IMR-90 (cell line): ENCODE results near the gene MCF2L. TPM values are rescaled to one million over a fixed set of nuclear protein-coding genes. Genes with fewer than 3 reads are reported as not detected.

Source experiments
- ATAC-seq: fragments of 200-7000 bp; cut with Tn5 transposase; 2 replicates; pipeline ENCODE4 v1.9.1; 2020; ENCODE audit warnings: low read depth, mild to moderate bottlenecking, moderate library complexity
- BruUV-seq: library from RNA; stranded (reverse); fragments of 400-500 nt; replicated peaks from 2 replicates; lab custom pipeline; 2021; lab: Mats Ljungman, UMichigan
- CTCF ChIA-PET: fragments of 300-600 bp; formaldehyde crosslinking; extraction: SDS; loops from one replicate; lab custom pipeline; 2021; ENCODE audit warnings: antibody characterized with exemption; lab: Yijun Ruan, JAX
- POLR2A ChIA-PET: fragments of 300-600 bp; sonication (Branson Sonifier 250); formaldehyde crosslinking; loops from one replicate; lab custom pipeline; 2022; ENCODE audit warnings: antibody characterized with exemption; ENCODE audit not compliant: unreplicated experiment; lab: Charles Lee
- DNase-seq: peaks from one replicate; pipeline ENCODE4 v3.0.0; 2013
- H2AFZ ChIP-seq: replicated peaks from 2 replicates; pipeline ENCODE3; 2013; ENCODE audit warnings: low read length, mild to moderate bottlenecking; ENCODE audit not compliant: poor library complexity
- H2AK5ac ChIP-seq: 2 replicates; pipeline ENCODE4 v1.6.1; 2013; ENCODE audit warnings: low read depth, low read length, inconsistent platforms
- H2AK9ac ChIP-seq: replicated peaks from 2 replicates; pipeline ENCODE3; 2013; ENCODE audit warnings: mild to moderate bottlenecking, low read depth, low read length, moderate library complexity; ENCODE audit not compliant: poor library complexity
- H2BK120ac ChIP-seq: 2 replicates; pipeline ENCODE4 v1.6.1; 2013; ENCODE audit warnings: low read depth, low read length, inconsistent platforms
- H2BK15ac ChIP-seq: 3 replicates; pipeline ENCODE4 v1.6.1; 2013; ENCODE audit warnings: low read depth, low read length, inconsistent platforms
- H2BK20ac ChIP-seq: 2 replicates; pipeline ENCODE4 v1.6.1; 2013; ENCODE audit warnings: low read depth, mild to moderate bottlenecking, inconsistent platforms, low read length, moderate library complexity
- H2BK5ac ChIP-seq: 2 replicates; pipeline ENCODE4 v1.6.1; 2013; ENCODE audit warnings: mild to moderate bottlenecking, low read depth, low read length, inconsistent platforms; ENCODE audit not compliant: poor library complexity, severe bottlenecking
- H3K14ac ChIP-seq: replicated peaks from 2 replicates; pipeline ENCODE4 v1.6.1; 2013; ENCODE audit warnings: low read depth, low read length, inconsistent platforms
- H3K18ac ChIP-seq: 2 replicates; pipeline ENCODE4 v1.6.1; 2013; ENCODE audit warnings: low read depth, low read length, control low read depth
- H3K23ac ChIP-seq: 2 replicates; pipeline ENCODE4 v1.6.1; 2013; ENCODE audit warnings: low read depth, low read length, inconsistent platforms
- H3K27ac ChIP-seq: 2 replicates; pipeline ENCODE4 v1.5.1; 2013; ENCODE audit warnings: mild to moderate bottlenecking, control low read depth, low read length; ENCODE audit not compliant: insufficient read depth
- H3K27me3 ChIP-seq: 2 replicates; pipeline ENCODE4 v1.6.1; 2013; ENCODE audit warnings: low read length; ENCODE audit not compliant: control insufficient read depth, insufficient read depth
- H3K36me3 ChIP-seq: 2 replicates; pipeline ENCODE4 v1.6.1; 2013; ENCODE audit warnings: low read length, mixed read lengths; ENCODE audit not compliant: control insufficient read depth, insufficient read depth
- H3K4ac ChIP-seq: 2 replicates; pipeline ENCODE4 v1.6.1; 2013; ENCODE audit warnings: low read depth, low read length, inconsistent platforms
- H3K4me1 ChIP-seq: 2 replicates; pipeline ENCODE4 v1.6.1; 2013; ENCODE audit warnings: low read length, mixed read lengths; ENCODE audit not compliant: control insufficient read depth, insufficient read depth
- H3K4me2 ChIP-seq: 2 replicates; pipeline ENCODE4 v1.6.1; 2013; ENCODE audit warnings: low read depth, mild to moderate bottlenecking, control low read depth, low read length, moderate library complexity
- H3K4me3 ChIP-seq: 2 replicates; pipeline ENCODE4 v1.5.1; 2013; ENCODE audit warnings: low read depth, mild to moderate bottlenecking, control low read depth, low read length, moderate library complexity; ENCODE audit not compliant: insufficient read depth
- H3K56ac ChIP-seq: 2 replicates; pipeline ENCODE4 v1.6.1; 2013; ENCODE audit warnings: low read length, inconsistent platforms; ENCODE audit not compliant: insufficient read depth; ENCODE audit errors: extremely low read depth
- H3K79me1 ChIP-seq, 2 experiments: 2 replicates each; pipeline ENCODE4 v1.6.1; 2013; ENCODE audit warnings: low read length in 2 of 2, inconsistent platforms in 1 of 2, low read depth in 1 of 2
- H3K9ac ChIP-seq: 2 replicates; pipeline ENCODE4 v1.6.1; 2013; ENCODE audit warnings: low read depth, low read length, control low read depth
- H3K9me1 ChIP-seq: 2 replicates; pipeline ENCODE4 v1.6.1; 2013; ENCODE audit warnings: low read length, inconsistent platforms; ENCODE audit not compliant: insufficient read depth
- H3K9me3 ChIP-seq: 2 replicates; pipeline ENCODE4 v1.6.1; 2013; ENCODE audit warnings: low read length; ENCODE audit not compliant: control insufficient read depth, insufficient read depth
- H4K20me1 ChIP-seq: 2 replicates; pipeline ENCODE4 v1.6.1; 2013; ENCODE audit warnings: low read length, inconsistent platforms; ENCODE audit not compliant: insufficient read depth
- H4K5ac ChIP-seq: 2 replicates; pipeline ENCODE4 v1.6.1; 2013; ENCODE audit warnings: mild to moderate bottlenecking, low read depth, low read length, control low read depth
- H4K8ac ChIP-seq, 2 experiments: 2 replicates each; pipeline ENCODE4 v1.6.1; 2013; ENCODE audit warnings: low read depth in 2 of 2, low read length in 2 of 2, control low read depth in 1 of 2, inconsistent platforms in 1 of 2
- H4K91ac ChIP-seq: 2 replicates; pipeline ENCODE4 v1.6.1; 2013; ENCODE audit warnings: low read depth, low read length, inconsistent platforms; ENCODE audit not compliant: insufficient read depth
- BHLHE40 ChIP-seq: fragments of 150-350 bp; IDR thresholded peaks from 2 replicates; pipeline ENCODE4 v1.6.1; 2016; ENCODE audit warnings: mild to moderate bottlenecking, low read depth, low read length
- SMC3 ChIP-seq: fragments of 150-350 bp; IDR thresholded peaks from 2 replicates; pipeline ENCODE4 v1.6.1; 2016; ENCODE audit warnings: low read depth, mild to moderate bottlenecking, antibody characterized with exemption, low read length, moderate library complexity
- WGBS, 2 experiments: methylation state at CpG; one replicate each; pipeline versions ENCODE4 v1.1.5 to v1.1.7; 2013; ENCODE audit warnings: missing lambda C conversion rate in 2 of 2; ENCODE audit not compliant: insufficient read length in 1 of 2; ENCODE audit errors: extremely low coverage in 2 of 2; 5-methylcytosine and 5-hydroxymethylcytosine counted together
- dilution Hi-C: fragments of 300-500 bp; cut with HindIII; formaldehyde crosslinking; loops from one replicate; pipeline ENCODE4 v1.14.3; 2018; ENCODE audit warnings: low sequenced_read_pairs; ENCODE audit not compliant: unreplicated experiment
- in situ Hi-C: fragments of 300-500 bp; cut with MboI; formaldehyde crosslinking; loops from 3 replicates; pipeline ENCODE4 v1.14.3; 2019; ENCODE audit warnings: low sequenced_read_pairs, inconsistent platforms, mixed read lengths
- intact Hi-C: fragments of 100-400 bp; cut with micrococcal nuclease; formaldehyde crosslinking; loops from 2 replicates; pipeline ENCODE4 v1.10.0; 2022
- polyA plus RNA-seq, 3 experiments: library from polyadenylated mRNA; depleted of rRNA; stranded (reverse); fragments of >200 nt; gene quantifications; 2 replicates each; pipeline ENCODE4 v1.2.3, GENCODE V29; 2012; ENCODE audit warnings: low replicate concordance in 1 of 3
- total RNA-seq: library from RNA; depleted of rRNA; stranded (reverse); fragments of >200 nt; gene quantifications from 2 replicates; pipeline ENCODE4 v1.2.3, GENCODE V29; 2012

MCF2L gene
- total and polyA plus RNA-seq, 2 of the 4 experiments (the other 2 are of a cell fraction), result 0.18 TPM; not detected in 1

DNA sequence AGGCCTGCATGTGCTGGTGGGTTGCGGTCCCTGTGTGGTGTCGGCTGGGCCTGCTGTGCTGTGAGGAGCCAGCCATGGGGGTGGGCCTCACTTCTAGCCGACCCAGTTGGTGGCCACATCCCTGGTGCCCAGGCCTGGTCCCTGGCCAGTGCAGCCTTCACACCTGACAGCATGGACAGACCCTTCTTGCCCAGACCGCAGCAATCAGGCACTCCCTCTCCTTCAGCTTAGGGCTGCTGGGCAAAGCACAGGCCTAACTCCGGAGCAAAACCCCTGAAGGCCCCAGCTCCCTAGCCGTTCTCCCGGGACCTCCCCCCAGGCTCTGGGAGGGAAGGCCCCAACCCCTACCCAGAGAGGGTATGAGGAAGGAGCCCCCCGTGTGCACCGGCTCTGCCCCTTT is 6.6 kb upstream of the MCF2L start:
- Histone ChIP-seq H3K27me3 (peaks cover 65% of the 10 kb centered on the region), H3K9me1 (no peaks in the 10 kb centered on the region), H3K9me3 (no peaks in the 10 kb centered on the region), H3K27ac (no peak overlapping the region), H3K4me2 (no peak overlapping the region), H2BK20ac (no peak overlapping the region), H3K14ac (no peak overlapping the region), H3K4me1 (no peaks in the 10 kb centered on the region), H3K18ac (no peak overlapping the region), H2BK5ac (no peak overlapping the region), H4K20me1 (no peaks in the 10 kb centered on the region), H3K79me1 (no peaks in the 10 kb centered on the region), H3K23ac (no peak overlapping the region), H4K91ac (no peak overlapping the region), H4K5ac (no peak overlapping the region), H2AK5ac (no peak overlapping the region), H3K4ac (no peak overlapping the region), H3K36me3 (no peaks in the 10 kb centered on the region), H2AK9ac (no peak overlapping the region), H2BK15ac (no peak overlapping the region), H3K4me3 (no peak overlapping the region), H2BK120ac (no peak overlapping the region), H3K56ac (no peak overlapping the region), H4K8ac (no peak overlapping the region), H2AFZ (no peak overlapping the region), H3K9ac (no peak overlapping the region)
- 43% methylated on average over 2 of the region's 9 CpGs; no CpG with 5 or more reads in 1 of the 2 experiments for WGBS, 2 experiments
- ChIA-PET CTCF (no interaction called here), POLR2A (no interaction called here)
- intact Hi-C loops, result no loop called here
- BruUV-seq, result no TSS peak
- dilution Hi-C loops, result no loop called here
- in situ Hi-C loops, result no loop called here
- DNase-seq, result no peak
- TF ChIP-seq BHLHE40, result no peak
- no peak for TF ChIP-seq SMC3
- ATAC-seq, result no peak
